Measurements from ENCODE around the gene UTS2. TPM values are rescaled to one million over a fixed set of nuclear protein-coding genes. Genes with fewer than 3 reads are reported as not detected.

Gene UTS2
- polyA plus RNA-seq, 2 of the 4 experiments (the other 2 are of a cell fraction): not detected

DNA sequence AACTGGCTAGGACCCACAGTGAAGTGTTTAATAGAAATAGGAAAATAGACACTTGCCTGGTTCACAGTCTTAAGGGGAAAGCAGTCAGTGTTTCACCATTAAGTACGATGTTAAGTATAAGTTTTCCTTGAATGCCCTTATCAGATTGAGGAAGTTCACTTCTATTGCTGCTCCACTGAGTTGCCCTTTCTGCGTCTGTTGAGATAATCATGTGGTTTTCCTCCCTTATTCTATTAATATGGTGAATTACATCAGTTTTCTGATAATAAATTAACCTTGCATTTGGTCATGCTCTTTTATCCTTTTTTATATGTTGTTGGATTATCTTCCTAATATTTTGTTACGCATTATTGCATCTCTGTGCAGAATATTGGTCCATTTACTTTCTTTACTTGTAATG lies 21.4 kb downstream of the UTS2 start:
- no peak overlapping the region for H3K4me2 ChIP-seq
- CTCF ChIA-PET: no interaction called here
- POLR2A ChIA-PET: no interaction called here
- ATAC-seq: no peak
- no peak for DNase-seq (ENCODE audit: low read depth in 1 of 2, low spot score in 1 of 2)
- 97% methylated on average over 3 of the region's 3 CpGs for WGBS (ENCODE audit: missing lambda C conversion rate)
- TF ChIP-seq TP53 (CRISPR knock-in tag; IDR thresholded peaks at IDR 0.05): no peak
- no peak for TF ChIP-seq KDM5A (IDR thresholded peaks at IDR 0.05)
- no peak for TF ChIP-seq RNF2 (IDR thresholded peaks at IDR 0.05; ENCODE audit: borderline replicate concordance, low read depth)
- no peak for TF ChIP-seq EHMT2 (IDR thresholded peaks at IDR 0.05; ENCODE audit: low read depth)
- no peak for TF ChIP-seq RAD21 (conservative IDR thresholded peaks at IDR 0.05 in 1 of 2, IDR thresholded peaks at IDR 0.05 in 1 of 2)
- no peak for TF ChIP-seq ZC3H11A (IDR thresholded peaks at IDR 0.05)
- TF ChIP-seq CBX2 (IDR thresholded peaks at IDR 0.05; ENCODE audit: borderline replicate concordance, low read depth): no peak
- TF ChIP-seq FOSL2 (IDR thresholded peaks at IDR 0.05): no peak
- no peak for TF ChIP-seq FOSL2 (CRISPR knock-in tag; IDR thresholded peaks at IDR 0.05)
- no peak for TF ChIP-seq POLR2AphosphoS2 (conservative IDR thresholded peaks at IDR 0.05; ENCODE audit: low read length)
- TF ChIP-seq HOXA7 (CRISPR knock-in tag; IDR thresholded peaks at IDR 0.05): no peak
- no peak for TF ChIP-seq RARB (CRISPR knock-in tag; IDR thresholded peaks at IDR 0.05)
- TF ChIP-seq BCL3 (IDR thresholded peaks at IDR 0.05): no peak
- TF ChIP-seq TFCP2L1 (CRISPR knock-in tag; IDR thresholded peaks at IDR 0.05): no peak
- TF ChIP-seq, protein P1, sequence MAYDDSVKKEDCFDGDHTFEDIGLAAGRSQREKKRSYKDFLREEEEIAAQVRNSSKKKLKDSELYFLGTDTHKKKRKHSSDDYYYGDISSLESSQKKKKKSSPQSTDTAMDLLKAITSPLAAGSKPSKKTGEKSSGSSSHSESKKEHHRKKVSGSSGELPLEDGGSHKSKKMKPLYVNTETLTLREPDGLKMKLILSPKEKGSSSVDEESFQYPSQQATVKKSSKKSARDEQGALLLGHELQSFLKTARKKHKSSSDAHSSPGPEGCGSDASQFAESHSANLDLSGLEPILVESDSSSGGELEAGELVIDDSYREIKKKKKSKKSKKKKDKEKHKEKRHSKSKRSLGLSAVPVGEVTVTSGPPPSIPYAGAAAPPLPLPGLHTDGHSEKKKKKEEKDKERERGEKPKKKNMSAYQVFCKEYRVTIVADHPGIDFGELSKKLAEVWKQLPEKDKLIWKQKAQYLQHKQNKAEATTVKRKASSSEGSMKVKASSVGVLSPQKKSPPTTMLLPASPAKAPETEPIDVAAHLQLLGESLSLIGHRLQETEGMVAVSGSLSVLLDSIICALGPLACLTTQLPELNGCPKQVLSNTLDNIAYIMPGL (CRISPR knock-in tag; IDR thresholded peaks at IDR 0.05; ENCODE audit: borderline replicate concordance): no peak
- TF ChIP-seq, protein P2, sequence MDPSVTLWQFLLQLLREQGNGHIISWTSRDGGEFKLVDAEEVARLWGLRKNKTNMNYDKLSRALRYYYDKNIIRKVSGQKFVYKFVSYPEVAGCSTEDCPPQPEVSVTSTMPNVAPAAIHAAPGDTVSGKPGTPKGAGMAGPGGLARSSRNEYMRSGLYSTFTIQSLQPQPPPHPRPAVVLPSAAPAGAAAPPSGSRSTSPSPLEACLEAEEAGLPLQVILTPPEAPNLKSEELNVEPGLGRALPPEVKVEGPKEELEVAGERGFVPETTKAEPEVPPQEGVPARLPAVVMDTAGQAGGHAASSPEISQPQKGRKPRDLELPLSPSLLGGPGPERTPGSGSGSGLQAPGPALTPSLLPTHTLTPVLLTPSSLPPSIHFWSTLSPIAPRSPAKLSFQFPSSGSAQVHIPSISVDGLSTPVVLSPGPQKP (IDR thresholded peaks at IDR 0.05; ENCODE audit: low read depth, low read length): no peak
- TF ChIP-seq RFX5 (IDR thresholded peaks at IDR 0.05): no peak
- TF ChIP-seq, protein P3, sequence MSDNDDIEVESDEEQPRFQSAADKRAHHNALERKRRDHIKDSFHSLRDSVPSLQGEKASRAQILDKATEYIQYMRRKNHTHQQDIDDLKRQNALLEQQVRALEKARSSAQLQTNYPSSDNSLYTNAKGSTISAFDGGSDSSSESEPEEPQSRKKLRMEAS (IDR thresholded peaks at IDR 0.05): no peak
- H3K4me1 ChIP-seq: no peaks in the 10 kb centered on the region
- no peaks in the 10 kb centered on the region for H3K9me3 ChIP-seq
- no peak overlapping the region for H3K27ac ChIP-seq
- no peak for FAIRE-seq
- H3K4me3 ChIP-seq: no peak overlapping the region

GRCh38 chr1:7827126-7827955 lies 25.5 kb downstream of the UTS2 start:
- TF ChIP-seq ZC3H11A (IDR thresholded peaks at IDR 0.05) (no peak), ZNF302 (CRISPR knock-in tag; IDR thresholded peaks at IDR 0.05) (no peak), MYC (IDR thresholded peaks at IDR 0.05; ENCODE audit: borderline replicate concordance, low read length) (no peak), TFCP2L1 (CRISPR knock-in tag; IDR thresholded peaks at IDR 0.05) (no peak), EHF (CRISPR knock-in tag; IDR thresholded peaks at IDR 0.05) (no peak), CHD4 (IDR thresholded peaks at IDR 0.05; ENCODE audit: borderline replicate concordance) (no peak), FOXS1 (CRISPR knock-in tag; IDR thresholded peaks at IDR 0.05) (no peak), SREBF2 (IDR thresholded peaks at IDR 0.05) (no peak), KDM5A (IDR thresholded peaks at IDR 0.05) (no peak), SMC3 (IDR thresholded peaks at IDR 0.05) (no peak), TP53 (CRISPR knock-in tag; IDR thresholded peaks at IDR 0.05) (no peak), ZFP36 (IDR thresholded peaks at IDR 0.05; ENCODE audit: borderline replicate concordance, partially characterized antibody) (no peak), CEBPB (IDR thresholded peaks at IDR 0.05) (no peak)
- TF ChIP-seq, protein P4, sequence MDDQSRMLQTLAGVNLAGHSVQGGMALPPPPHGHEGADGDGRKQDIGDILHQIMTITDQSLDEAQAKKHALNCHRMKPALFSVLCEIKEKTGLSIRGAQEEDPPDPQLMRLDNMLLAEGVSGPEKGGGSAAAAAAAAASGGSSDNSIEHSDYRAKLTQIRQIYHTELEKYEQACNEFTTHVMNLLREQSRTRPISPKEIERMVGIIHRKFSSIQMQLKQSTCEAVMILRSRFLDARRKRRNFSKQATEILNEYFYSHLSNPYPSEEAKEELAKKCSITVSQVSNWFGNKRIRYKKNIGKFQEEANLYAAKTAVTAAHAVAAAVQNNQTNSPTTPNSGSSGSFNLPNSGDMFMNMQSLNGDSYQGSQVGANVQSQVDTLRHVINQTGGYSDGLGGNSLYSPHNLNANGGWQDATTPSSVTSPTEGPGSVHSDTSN (IDR thresholded peaks at IDR 0.05): no peak
- TF ChIP-seq, protein P1 (CRISPR knock-in tag; IDR thresholded peaks at IDR 0.05; ENCODE audit: borderline replicate concordance): no peak
- POLR2A ChIA-PET: no interaction called here
- no peaks in the 10 kb centered on the region for H3K4me1 ChIP-seq
- no peak for FAIRE-seq
- CTCF ChIA-PET: interaction anchor here (0.6 kb wide), 1 partner anchor 1107 kb away, joined by 3 read pairs; no protein-coding TSS in a partner anchor
- H3K27ac ChIP-seq: no peak overlapping the region
- no peak overlapping the region for H3K4me2 ChIP-seq
- no peaks in the 10 kb centered on the region for H3K9me3 ChIP-seq
- DNase-seq (ENCODE audit: low read depth in 1 of 2, low spot score in 1 of 2): no peak
- no peak for ATAC-seq
- no peak overlapping the region for H3K4me3 ChIP-seq
- 88% methylated on average over 34 of the region's 39 CpGs for WGBS (ENCODE audit: missing lambda C conversion rate)

Data from A549 (cell line).